NCI-H345 (cell line): ENCODE measurements around the gene ZBTB7B.

ENCODE experiments used
- DNase-seq: peaks from one replicate; lab custom pipeline; 2025; lab: John Stamatoyannopoulos, UW

Gene ZBTB7B

DNA sequence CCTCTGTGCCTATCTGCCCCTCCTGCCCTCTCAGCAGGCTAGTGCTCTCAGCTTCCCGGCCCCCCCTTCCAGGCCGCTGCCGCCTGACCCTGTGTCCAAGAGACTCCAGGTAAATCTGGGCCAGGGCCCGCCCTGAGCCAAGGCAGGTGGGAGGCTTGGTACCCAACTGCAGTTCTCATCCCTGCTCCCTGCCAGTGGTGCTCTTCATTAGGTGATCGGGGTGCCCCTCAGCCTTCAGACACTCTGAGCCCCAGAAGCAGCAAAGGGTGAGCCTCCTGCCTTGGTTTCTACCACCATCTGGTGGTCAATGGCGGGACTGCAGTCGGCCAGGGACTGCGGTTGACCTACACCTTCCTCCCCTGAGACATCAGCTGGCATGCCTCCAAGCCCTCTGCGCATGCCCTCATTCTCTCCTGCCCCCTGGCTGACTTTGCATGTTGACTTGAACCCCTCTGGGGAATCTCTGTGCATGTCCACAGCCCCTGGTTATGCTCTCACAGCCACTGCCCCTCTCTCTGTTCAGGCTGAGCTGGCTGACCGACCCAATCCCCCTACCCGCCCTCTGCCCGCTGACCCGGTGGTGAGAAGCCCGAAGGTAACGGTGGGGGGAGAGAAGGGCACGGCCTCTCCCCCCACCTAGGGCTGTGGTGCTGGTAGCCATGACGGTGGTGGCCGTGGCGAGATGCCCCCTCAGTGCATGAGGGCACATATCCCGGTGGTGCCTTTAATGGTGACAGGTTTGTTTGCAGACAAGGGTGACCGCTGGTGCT, 59.0 kb downstream of the ZBTB7B start:
- peak; percentile 98 for DNase-seq

DNA sequence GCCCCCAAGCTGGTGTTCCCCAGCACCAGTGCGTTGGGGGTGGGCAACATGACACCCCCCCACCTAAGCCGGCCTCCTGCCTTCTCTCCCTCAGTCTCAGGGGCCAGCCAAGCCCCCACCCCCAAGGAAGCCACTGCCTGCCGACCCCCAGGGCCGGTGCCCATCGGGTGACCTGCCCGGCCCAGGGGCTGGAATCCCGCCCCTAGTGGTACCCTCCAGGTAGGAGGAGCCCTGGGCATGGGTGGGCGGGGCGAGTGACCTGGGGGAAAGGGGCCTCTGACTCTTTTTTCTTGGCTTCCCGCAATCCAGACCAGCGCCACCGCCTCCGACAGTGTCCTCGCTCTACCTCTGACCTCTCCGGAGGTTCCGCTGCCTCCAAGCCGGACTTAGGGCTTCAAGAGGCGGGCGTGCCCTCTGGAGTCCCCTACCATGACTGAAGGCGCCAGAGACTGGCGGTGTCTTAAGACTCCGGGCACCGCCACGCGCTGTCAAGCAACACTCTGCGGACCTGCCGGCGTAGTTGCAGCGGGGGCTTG, 59.6 kb downstream of the ZBTB7B start:
- DNase-seq, result no peak

DNA sequence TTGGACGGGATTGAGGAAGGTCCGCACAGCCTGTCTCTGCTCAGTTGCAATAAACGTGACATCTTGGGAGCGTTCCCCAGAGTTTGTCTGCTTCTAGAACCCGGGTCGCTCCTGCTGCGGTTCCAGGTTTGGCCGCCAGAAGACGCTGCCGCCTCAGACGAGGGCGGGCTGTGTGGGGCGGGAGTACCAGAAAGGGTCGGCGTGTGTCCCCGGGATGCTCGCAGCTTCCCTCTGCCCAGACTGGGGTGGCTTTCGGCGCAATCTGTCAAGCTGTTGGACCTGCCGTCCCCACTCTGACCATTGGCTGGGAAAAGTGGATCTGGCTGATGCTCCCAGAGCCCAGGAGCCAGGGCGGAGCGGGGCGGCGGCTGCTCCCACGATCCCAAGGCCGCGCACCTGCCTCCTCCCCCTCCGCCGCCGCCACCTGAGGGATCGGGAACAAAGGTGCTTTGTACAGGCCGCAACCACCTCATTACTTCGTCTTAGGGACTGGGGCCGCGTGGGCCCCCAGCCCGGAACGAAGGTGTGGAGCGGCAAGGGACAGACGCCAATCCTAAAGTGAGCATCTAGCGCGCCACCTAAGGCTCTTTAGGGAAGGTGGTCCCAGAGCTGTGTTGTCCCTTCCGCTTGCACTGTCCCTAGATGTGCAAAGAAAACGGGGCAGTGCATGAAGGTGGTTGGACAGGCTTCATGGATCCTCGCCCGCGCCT, 60.3 kb downstream of the ZBTB7B start:
- DNase-seq, result peak; percentile 84

DNA sequence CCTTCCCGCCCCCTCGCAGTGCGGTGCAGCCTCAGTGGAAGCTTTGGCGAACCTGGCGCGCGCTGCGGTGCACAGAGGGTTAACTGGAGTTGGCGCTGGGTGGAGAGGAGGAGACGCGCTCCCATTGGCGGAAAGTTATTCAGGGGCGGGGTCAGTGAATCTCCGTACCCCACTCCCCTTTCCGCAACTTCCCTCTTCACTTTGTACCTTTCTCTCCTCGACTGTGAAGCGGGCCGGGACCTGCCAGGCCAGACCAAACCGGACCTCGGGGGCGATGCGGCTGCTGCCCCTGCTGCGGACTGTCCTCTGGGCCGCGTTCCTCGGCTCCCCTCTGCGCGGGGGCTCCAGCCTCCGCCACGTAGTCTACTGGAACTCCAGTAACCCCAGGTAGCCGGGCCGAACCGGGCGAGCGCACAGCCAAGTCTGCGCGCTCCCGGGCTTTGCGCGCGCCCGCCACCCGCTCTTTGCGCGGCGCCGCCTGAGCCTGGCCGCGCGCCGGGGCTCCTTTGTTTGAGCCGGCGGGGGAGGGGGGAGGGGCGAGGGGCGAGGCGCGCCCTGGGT, 61.0 kb downstream of the ZBTB7B start, which contains the start of gene EFNA4:
TSS of gene EFNA4 (plus strand) at position 191 of the 561 bp plus-strand sequence. CDS start at position 275, 84 bp downstream.
- peak; percentile 90 for DNase-seq

DNA sequence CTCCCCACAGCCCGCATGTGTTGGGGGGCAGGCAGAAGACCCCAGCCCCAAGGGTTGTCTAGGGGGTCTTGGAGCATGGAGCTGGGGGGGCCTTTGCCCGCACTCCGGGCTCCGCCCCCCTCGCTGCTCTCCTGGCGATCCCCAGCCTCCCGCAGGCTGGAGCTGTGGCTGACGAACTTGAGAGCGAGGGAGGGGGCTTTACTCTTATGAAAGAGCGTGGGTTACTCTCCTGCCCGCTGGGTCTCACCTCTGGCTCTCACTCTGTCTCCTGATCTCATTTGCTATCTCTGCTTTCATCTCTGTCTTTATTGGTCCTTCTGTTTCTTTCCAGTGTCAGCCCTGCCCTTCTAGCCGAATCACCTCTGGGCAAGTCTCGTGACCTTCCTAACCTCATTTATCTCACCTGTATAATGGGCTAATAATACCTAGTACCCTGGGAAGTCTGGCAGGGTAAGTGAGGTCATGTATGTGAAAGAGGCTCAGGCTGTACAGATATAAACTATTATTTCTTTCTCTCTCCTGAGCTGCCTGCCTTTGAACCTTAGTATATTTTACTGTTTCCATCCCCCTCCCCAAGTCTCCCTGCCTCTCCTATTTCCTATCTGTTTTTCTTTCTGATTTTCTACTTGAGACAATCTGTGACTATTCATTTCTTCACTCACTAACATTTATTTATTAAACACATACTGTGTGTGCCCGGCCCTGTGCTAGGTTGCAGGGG, 61.7 kb downstream of the ZBTB7B start:
- DNase-seq, result peak; percentile 81

DNA sequence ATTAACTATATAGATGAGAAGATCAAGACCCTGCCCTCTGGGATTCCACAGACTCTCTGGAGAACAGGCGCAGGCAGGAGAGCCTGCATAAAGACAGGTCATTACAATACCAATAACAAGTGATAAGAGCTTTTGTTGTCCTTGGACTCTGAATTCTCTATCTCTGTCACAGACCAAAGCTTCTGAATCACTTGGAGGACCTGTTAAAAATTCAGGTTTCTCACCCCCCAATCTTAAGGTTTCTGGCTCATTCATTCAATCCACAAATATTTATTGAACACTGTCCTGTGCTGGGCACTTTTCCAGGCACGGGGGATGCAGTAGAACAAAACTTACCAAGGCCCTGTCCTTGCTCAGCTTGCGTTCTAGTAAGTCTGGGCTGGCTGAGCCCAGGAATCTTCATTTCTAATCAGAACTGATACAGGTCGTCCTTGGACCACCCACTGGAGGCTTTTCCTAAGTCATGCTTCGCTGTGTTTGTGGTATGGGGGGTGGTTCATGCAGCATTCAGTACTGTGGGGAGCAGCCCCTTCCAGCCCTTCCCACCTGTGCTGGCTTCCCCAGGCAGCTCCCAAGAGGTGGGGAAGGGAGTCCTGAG, 62.3 kb downstream of the ZBTB7B start:
- DNase-seq, result no peak

DNA sequence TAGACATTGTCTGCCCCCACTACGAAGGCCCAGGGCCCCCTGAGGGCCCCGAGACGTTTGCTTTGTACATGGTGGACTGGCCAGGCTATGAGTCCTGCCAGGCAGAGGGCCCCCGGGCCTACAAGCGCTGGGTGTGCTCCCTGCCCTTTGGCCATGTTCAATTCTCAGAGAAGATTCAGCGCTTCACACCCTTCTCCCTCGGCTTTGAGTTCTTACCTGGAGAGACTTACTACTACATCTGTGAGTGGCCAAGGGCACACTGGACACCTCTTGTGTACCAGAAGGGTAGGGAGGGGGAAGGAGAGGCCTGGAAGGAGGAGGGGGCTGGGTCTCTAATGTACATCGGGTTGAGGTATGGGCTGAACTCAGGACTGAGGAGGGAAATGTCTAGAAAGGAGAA, 64.2 kb downstream of the ZBTB7B start:
- DNase-seq, result no peak
